Loucy (cell line): ENCODE data around the gene ERI2.
A peak's percentile ranks its signal among the peaks of the same experiment; 100 is the strongest.

Source experiments
- H2AFZ ChIP-seq: fragments of 200-600 bp; sonication (generic); 2 replicates; pipeline ENCODE4 v1.6.0; 2016; ENCODE audit warnings: antibody characterized with exemption, mild to moderate bottlenecking, low read length, moderate library complexity
- H3F3A ChIP-seq: fragments of 200-600 bp; 2 replicates; pipeline ENCODE4 v1.6.0; 2016; ENCODE audit warnings: antibody characterized with exemption, low read depth, mild to moderate bottlenecking
- H3K27me3 ChIP-seq: fragments of 200-600 bp; sonication (generic); 2 replicates; pipeline ENCODE4 v1.6.1; 2014; ENCODE audit warnings: low read length, mild to moderate bottlenecking; ENCODE audit not compliant: insufficient read depth, poor library complexity, severe bottlenecking
- H3K36me3 ChIP-seq: fragments of 200-600 bp; sonication (generic); 2 replicates; pipeline ENCODE4 v1.6.1; 2016; ENCODE audit warnings: low read length; ENCODE audit not compliant: insufficient read depth
- H3K4me1 ChIP-seq: fragments of 200-600 bp; sonication (generic); 2 replicates; pipeline ENCODE4 v1.5.1; 2014; ENCODE audit warnings: low read length, mild to moderate bottlenecking; ENCODE audit not compliant: insufficient read depth, poor library complexity, severe bottlenecking
- H3K4me2 ChIP-seq: fragments of 200-600 bp; sonication (generic); 2 replicates; pipeline ENCODE4 v1.6.0; 2014; ENCODE audit warnings: antibody characterized with exemption, low read length, low read depth, mild to moderate bottlenecking; ENCODE audit not compliant: poor library complexity, severe bottlenecking
- H3K4me3 ChIP-seq: fragments of 200-600 bp; sonication (generic); 2 replicates; pipeline ENCODE4 v1.5.1; 2014; ENCODE audit warnings: low read length, mild to moderate bottlenecking, mixed read lengths; ENCODE audit not compliant: poor library complexity, severe bottlenecking
- H3K79me2 ChIP-seq: fragments of 200-600 bp; sonication (generic); 2 replicates; pipeline ENCODE4 v1.6.1; 2014; ENCODE audit warnings: low read length; ENCODE audit not compliant: insufficient read depth
- H3K9ac ChIP-seq: fragments of 200-600 bp; sonication (generic); 2 replicates; pipeline ENCODE4 v1.6.0; 2014; ENCODE audit warnings: mild to moderate bottlenecking, low read depth, low read length, moderate library complexity; ENCODE audit not compliant: poor library complexity, severe bottlenecking
- H3K9me2 ChIP-seq: fragments of 200-600 bp; sonication (generic); replicated peaks from 2 replicates; pipeline ENCODE4 v1.6.1; 2016; ENCODE audit warnings: low read depth, low read length, mixed read lengths
- H3K9me3 ChIP-seq: fragments of 200-600 bp; sonication (generic); 2 replicates; pipeline ENCODE4 v1.6.1; 2014; ENCODE audit warnings: mild to moderate bottlenecking, antibody characterized with exemption, low read length, low read depth; ENCODE audit not compliant: insufficient read depth
- H4K20me1 ChIP-seq: fragments of 200-600 bp; sonication (generic); 2 replicates; pipeline ENCODE4 v1.6.0; 2014; ENCODE audit warnings: antibody characterized with exemption, low read length, mild to moderate bottlenecking; ENCODE audit not compliant: insufficient read depth, poor library complexity, severe bottlenecking
- EZH2phosphoT487 ChIP-seq: fragments of 200-600 bp; IDR thresholded peaks from 2 replicates; pipeline ENCODE4 v1.6.1; 2018; ENCODE audit warnings: antibody characterized with exemption, mild to moderate bottlenecking, moderate library complexity, borderline replicate concordance
- TF ChIP-seq, protein P1 (sequence below): fragments of 200-600 bp; sonication (generic); conservative IDR thresholded peaks from 2 replicates; pipeline ENCODE4 v1.5.1; 2014; ENCODE audit warnings: mild to moderate bottlenecking, antibody characterized with exemption, low read length

ERI2 gene

DNA sequence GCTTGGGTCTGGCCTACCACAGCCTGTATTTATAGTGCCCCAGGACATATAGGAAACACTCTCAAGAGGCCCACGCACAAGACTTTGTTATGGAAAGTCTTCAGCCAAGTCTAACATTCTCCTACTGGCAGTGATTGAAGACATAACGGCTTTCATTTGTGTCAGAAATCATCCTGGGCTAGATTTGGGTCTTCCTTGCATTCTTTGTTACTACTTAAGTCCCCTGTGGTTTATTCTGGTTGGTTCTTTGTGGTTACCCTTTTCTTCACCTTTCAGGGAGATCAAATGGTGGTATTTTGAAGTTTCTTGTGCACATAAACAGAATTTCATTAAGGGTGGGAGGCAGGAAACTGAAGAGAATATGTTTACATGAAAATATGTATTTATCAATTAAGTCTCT, 37.8 kb upstream of the ERI2 start:
- Histone ChIP-seq H3K4me3 (peak overlapping the region; percentile 27), H3K9me3 (no peaks in the 10 kb centered on the region), H3K4me2 (peak overlapping the region; percentile 63)

DNA sequence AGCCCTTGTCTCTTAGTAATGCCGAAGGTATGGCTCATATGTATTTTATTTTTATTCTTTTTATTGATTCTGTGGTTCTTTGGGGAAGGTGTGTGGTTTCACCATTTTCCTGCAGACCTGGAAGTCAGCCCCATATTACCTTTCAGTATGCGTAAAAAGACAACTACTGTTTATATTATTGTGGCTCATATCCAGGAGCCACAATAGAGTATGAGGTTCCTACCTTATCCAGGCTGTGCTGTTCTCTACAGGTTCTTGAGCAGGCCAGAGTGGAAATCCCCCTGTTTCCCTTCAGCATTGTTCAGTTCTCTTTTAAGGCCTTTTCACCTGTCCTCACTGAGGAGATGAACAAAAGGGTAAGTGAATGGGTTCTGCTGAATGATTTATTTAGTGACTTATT, 33.2 kb upstream of the ERI2 start:
- no peaks in the 10 kb centered on the region for H3K9me2 ChIP-seq
- H4K20me1 ChIP-seq, result no peaks in the 10 kb centered on the region
- peak overlapping the region; percentile 47 for H3K4me2 ChIP-seq
- H3K36me3 ChIP-seq, result peaks cover 58% of the 10 kb centered on the region
- H3K27me3 ChIP-seq, result no peaks in the 10 kb centered on the region
- H3K9ac ChIP-seq, result no peak overlapping the region
- 0 out of 2 replicates have a peak, but pooled peaks cover 6% of the 10 kb centered on the region for H3F3A ChIP-seq
- peaks cover 27% of the 10 kb centered on the region for H3K4me1 ChIP-seq
- H2AFZ ChIP-seq, result no peak overlapping the region
- no peak for TF ChIP-seq EZH2phosphoT487
- TF ChIP-seq, protein P1, sequence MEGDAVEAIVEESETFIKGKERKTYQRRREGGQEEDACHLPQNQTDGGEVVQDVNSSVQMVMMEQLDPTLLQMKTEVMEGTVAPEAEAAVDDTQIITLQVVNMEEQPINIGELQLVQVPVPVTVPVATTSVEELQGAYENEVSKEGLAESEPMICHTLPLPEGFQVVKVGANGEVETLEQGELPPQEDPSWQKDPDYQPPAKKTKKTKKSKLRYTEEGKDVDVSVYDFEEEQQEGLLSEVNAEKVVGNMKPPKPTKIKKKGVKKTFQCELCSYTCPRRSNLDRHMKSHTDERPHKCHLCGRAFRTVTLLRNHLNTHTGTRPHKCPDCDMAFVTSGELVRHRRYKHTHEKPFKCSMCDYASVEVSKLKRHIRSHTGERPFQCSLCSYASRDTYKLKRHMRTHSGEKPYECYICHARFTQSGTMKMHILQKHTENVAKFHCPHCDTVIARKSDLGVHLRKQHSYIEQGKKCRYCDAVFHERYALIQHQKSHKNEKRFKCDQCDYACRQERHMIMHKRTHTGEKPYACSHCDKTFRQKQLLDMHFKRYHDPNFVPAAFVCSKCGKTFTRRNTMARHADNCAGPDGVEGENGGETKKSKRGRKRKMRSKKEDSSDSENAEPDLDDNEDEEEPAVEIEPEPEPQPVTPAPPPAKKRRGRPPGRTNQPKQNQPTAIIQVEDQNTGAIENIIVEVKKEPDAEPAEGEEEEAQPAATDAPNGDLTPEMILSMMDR, result no peak
- no peaks in the 10 kb centered on the region for H3K79me2 ChIP-seq
- H3K9me3 ChIP-seq, result peaks cover 14% of the 10 kb centered on the region
- H3K4me3 ChIP-seq, result no peak overlapping the region

More for the DNA sequence above, 37.8 kb upstream of the ERI2 start:
- H3K36me3 ChIP-seq, result peaks cover 42% of the 10 kb centered on the region; the same call in 1 of the 2 replicates
- H2AFZ ChIP-seq, result no peak overlapping the region
- TF ChIP-seq, protein P1, result no peak
- TF ChIP-seq EZH2phosphoT487, result no peak
- H3K9ac ChIP-seq, result no peak overlapping the region
- no peaks in the 10 kb centered on the region for H3K27me3 ChIP-seq
- peaks cover 50% of the 10 kb centered on the region for H3K4me1 ChIP-seq
- 0 out of 2 replicates have a peak, but pooled peaks cover 11% of the 10 kb centered on the region for H3F3A ChIP-seq
- H3K9me2 ChIP-seq, result no peaks in the 10 kb centered on the region
- no peaks in the 10 kb centered on the region for H3K79me2 ChIP-seq
- H4K20me1 ChIP-seq, result no peaks in the 10 kb centered on the region

DNA sequence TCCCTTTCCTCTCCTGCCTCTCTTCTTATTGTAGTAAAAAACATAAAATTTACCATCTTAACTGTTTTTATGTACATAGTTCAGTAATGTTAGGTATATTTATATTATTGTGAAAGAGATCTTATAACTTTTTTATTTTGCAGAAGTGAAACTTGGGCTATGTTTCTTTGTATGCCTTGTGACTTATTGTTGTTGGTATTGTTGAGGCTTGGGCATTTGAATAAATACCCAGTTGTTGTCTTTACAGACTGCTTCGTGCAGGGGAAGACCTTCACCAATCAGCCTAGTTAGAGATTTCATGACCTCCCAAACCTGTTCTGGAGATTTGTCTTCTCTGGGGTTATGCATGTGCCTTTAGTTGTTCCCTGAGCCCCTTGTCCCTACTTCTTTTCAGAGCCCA, 32.0 kb upstream of the ERI2 start:
- H3F3A ChIP-seq, result no peaks in the 10 kb centered on the region
- H3K4me3 ChIP-seq, result no peak overlapping the region
- no peak overlapping the region for H3K4me2 ChIP-seq
- H3K79me2 ChIP-seq, result no peaks in the 10 kb centered on the region
- H3K27me3 ChIP-seq, result no peaks in the 10 kb centered on the region
- peaks cover 69% of the 10 kb centered on the region for H3K36me3 ChIP-seq
- no peaks in the 10 kb centered on the region for H3K9me2 ChIP-seq
- no peak overlapping the region for H2AFZ ChIP-seq
- H3K4me1 ChIP-seq, result peaks cover 14% of the 10 kb centered on the region
- TF ChIP-seq, protein P1, result no peak
- TF ChIP-seq EZH2phosphoT487, result no peak
- H4K20me1 ChIP-seq, result no peaks in the 10 kb centered on the region
- no peak overlapping the region for H3K9ac ChIP-seq
- H3K9me3 ChIP-seq, result peaks cover 14% of the 10 kb centered on the region
